Stimulated activated naive CD4-positive, alpha-beta T cell (primary cell): ENCODE results near the gene TTF2.

ENCODE experiments used
- DNase-seq, 6 experiments: peaks; one replicate each; lab custom pipeline; 2025; lab: John Stamatoyannopoulos, UW

TTF2 gene

DNA sequence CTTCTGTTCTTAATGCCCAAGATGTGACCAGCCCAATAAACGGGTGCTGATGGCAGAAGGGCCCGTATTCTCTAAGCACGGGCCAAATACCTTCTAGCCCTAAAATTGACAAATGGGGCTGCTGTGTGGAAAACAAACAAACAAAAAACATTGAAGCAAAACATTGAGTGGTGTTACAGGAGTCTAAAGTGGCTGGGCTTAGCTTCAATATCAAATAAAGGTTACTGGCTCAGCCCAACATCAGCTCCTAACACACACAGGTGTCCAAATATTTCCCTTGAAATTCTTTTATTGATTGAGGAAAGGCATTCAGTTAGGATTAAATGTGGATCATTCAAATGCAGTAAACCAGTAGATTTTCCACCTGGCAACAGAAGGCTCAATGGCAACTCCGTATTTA, 13.3 kb upstream of the TTF2 start:
- DNase-seq, result no peak

DNA sequence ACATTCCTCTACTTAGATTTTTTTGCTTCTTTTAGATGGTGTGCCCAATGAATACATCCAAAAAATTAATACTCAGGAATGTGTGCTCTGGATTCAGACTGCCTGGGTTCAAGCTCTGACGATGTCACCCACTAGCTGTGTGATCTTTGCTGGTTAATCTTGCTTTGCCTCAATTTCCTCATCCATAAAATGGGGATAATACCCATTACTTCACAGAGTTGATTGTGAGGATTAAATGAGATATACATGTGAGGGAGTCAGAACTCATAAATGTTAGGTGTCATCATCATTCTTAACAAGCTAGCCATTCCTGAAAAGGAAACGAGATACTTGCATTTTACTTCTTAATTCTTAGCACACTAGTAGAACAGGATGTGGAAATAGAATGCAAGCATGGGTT, 12.9 kb upstream of the TTF2 start:
- DNase-seq, result no peak

DNA sequence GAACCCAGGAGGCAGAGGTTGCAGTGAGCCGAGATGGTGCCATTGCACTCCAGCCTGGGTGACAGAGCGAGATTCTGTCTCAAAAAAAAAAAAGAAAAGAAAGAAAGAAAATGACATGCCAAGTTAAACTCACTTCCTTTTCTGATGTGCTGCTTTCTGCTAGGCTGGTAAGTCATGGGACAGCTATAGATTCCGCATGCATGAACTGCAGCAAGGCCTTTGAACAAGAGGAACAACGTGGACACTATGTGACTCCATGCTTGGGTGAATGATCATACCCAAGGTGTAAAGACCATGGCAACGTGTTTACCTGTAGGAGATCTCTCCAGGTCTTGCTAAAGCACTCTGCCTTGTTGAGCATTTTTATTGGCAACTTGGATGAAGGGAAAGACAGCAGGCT, 10.3 kb upstream of the TTF2 start:
- peak in 1 of 6 experiments; percentile 41 for DNase-seq

DNA sequence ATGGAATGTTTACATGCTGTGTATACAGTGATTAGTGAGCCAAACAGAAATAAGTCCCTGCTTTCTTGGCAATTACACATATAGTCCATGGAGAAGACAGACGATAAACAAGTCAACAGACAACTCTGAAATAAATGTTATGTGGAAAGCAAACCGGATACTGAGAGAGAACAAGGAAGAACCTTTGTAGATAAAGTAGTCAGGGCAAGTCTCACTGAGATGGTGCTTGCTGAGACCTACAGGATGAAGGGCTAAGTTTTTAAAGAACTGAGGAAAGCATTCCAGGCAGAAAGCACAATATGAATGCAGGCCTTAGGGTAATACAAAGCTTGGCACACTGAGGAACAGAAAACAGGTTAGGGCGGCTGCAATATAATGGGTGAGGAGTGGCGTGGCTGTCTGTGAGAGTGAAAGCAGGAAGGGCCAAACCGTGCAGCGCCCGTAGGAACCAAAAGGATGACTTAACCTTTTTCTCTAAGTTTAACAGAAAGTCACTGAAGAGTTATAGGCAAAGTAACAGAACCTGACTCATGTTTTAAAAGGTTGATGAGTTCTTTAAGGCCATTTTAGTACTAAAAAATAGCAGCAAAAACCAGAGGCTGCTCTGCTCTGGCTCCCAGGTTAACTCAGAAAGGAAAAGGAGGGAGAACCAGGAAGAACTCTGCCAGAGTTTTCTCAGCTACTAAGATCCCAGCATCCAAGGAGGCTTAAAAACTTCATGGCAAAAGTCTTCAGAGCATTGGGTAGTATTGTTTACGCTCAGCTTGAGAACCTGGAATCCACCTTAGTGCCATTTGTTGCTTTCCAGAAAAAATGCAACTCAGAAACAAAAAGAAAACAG, 8.7 kb upstream of the TTF2 start:
- DNase-seq, result peak in 3 of 6 experiments; percentile 12 to 50 (median 18)

DNA sequence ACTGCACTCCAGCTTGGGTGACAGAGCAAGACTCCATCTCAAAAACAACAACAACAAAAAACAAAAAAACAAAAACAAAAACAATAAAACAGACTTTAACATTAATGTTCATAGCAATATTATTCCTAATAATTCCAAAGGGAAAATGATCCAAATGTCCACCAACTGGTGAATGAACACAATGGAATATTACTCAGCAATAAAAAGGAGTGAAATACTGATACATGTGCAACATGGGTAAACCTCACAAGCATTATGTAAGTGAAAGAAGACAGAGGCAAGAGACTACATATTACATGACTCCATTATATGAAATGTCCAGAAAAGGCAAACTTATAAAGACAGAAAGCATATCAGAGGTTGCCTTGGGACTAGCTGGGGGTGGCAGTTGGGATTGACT, 6.1 kb upstream of the TTF2 start:
- DNase-seq, result no peak

DNA sequence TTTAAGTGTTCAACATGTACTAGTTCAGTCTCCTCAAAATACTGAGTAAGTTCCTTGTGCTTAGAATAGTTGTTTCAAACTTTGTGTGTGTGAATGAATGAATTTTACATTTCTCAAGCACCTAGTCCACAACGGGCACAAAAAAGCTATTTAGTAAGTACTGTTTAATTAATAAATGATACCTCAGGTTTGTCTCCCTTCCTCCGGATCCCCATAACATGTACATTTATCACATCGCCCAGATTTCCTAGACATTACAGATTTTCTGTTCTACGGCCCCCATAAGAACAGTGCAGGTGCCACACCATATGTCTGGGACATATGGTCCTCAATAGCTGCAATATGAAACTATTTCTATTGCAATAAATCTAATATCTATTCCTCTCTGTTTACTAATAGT, 1.3 kb upstream of the TTF2 start:
- no peak for DNase-seq

DNA sequence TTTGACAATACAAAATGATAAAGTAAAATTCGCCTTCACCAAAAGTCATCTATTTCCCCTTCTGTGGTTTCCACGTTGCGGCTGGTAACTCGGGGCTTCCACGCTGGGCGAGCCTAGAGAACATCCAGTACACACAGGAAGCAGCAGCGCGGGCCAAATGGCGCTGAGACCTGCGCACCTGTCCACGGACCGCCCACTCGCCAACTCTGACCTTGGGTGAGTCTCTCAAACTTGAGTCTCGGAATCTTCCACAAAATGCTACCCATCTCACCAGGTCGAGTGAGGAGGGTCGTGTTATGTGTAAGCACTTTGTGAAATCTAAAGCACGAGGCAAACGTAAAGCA, 820 bp upstream of the TTF2 start:
- peak; percentile 40 to 81 (median 60) for DNase-seq

DNA sequence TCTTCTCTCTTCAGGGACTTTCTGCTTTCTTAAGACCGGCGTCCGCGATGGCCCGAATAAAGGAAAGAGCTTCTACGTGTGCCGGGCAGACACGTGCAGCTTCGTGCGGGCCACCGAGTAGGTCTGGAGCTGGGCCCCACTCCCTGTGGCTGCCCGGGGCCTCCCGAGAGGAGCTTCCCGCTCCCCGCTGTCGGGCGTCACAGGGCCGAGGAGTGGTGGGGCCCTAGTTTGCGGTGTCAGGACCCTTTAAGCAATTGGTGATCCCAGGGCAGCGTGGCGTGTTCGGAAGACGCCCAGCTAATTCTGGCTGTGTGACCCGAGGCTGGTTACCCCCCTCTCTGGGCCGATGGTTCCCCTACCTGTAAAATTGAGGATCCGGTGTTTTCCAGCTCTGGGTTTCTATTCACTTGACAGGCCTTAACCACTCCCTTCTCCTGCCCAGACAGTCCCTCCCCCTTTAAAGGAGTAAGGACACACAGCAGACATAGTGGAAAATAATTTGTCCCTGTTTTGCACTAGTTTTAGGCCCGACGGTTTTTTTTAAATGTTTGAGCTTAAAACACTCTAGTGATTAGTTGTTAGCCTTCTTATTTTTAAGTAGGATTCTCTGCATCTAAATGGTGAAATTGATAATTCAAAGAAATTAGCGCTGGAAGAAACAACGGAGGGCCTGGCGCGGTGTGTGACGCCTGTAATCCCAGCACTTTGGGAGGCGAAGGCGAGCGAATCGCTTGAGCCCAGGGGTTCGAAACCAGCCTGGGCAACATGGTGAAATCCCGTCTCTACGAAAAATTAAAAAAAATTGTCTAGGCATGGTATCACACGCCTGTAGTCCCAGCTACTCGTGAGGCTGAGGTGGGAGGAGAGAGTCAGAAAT, 553 bp downstream of the TTF2 start:
- peak in 2 of 6 experiments; percentile 32 to 40 for DNase-seq

DNA sequence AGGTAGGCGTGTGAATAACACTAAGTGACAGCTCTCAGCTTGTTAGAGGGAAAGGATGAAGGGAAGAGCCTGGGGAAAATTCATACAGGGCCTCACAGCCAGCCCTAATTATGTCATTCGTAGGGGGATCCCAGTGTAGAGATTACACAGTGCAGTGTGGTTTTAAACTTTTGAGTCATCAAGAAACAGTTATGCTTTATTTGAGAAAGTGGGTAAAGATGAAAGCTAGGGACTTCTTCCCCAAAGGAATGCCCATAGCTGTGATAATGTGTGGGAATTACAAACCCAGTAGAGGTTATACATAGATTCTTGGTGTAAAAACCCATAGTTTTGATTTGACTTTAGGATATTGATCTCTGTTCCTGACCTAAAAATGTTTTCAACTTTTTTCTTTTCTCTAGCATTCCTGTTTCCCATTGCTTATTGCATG, 1.9 kb downstream of the TTF2 start:
- no peak for DNase-seq

DNA sequence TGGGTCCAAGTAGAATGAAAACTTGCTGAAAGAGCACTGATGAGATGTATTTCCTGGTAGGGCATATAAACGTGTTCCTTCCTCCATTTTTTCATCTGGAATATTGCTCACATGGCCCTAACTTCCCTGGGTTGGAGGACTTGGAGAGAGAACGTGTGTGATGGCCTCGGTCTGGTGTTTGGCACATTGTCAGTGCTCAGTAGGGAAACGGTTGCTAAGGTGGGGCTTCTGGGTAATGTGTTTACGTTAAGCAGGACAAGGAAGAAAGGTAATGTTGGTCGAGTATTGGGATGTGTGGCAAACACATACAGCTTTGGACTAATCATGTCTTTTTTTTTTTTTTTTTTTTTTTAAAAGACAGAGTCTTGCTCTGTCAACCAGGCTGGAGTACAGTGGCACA, 6.2 kb downstream of the TTF2 start:
- DNase-seq, result no peak

DNA sequence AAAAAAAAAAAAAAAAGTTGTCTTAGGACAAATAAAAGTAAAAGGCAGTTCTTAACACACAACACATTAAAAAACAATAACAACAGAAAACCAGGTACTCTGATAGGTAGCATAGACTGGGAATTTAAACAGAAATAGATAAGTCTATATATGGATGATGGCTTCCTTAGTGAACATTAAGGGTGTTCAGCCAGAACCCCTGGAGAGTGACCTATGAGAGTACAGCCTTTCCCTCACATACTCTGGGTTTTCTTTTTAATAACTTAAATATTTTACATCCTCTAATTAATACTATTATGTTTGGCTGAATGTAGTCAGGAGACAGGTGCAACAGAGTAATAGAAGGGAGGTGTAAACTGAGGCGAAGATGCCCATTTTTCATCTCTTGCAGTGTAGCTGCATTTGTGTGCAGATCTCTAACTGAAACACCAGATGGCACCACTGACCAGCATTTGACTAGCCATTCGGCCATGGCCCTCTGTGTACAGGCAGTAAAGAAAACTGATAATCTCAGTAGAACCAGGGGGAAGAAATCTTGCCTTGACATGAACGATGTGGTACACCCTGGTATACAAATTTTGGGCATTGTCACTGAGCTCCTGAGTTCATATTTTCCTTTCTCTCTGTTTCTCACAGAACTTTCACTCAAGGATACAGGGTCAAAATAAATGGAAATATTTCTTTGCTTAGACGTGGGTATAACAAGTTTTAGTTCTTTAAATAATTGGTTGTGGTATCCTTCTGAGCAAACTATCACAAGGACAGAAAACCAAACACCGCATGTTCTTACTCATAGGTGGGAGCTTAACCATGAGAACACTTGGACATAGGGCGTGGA, 7.6 kb downstream of the TTF2 start:
- DNase-seq, result peak in 1 of 6 experiments; percentile 6

DNA sequence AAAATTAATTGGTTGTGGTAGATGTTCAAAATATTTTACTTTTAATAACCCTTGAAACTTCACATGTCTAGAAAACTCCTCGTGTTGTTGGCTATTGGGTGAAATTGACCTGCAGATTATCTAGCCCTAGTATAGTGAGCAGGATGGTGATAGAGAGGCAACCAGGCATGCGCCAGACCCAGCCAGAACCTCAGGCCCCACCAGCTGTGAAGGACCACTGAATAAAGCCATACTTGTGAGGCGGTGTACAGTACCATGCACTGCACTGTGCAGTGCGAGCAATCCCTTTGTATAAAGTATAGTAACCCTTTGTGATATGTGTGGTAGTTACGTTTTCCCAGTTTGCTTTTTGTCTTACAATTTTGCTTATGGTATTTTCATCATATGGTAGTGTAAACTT, 8.5 kb downstream of the TTF2 start:
- DNase-seq, result no peak

DNA sequence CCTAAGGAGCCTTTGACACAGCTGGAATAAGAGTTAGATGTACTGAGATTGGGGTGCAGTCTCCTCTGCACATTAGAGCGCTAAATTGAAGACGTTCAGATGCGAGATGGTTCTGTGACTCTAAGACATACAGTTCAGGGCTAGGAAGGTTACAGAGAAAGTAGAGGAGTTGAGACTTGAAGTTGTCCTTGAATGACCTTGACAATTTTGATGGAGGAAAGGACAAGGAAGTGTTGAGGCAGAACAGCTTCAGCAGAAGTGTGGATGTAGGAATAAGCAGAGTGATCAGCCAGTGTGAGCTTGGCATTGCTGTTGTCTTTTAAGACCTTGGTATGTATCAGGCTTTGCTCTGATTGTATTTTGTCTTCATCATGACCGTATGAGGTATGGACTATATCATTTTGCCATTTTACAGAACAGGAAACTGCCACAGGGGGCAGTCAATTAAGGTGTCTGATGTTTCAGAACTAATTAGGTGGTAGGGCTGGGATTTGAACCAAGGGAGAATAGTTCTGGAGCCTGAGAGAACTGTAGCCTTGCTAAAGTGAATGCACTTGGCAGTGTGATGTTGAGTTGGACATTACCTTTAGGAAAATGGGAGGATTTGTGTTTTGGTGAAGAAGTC, 9.2 kb downstream of the TTF2 start:
- DNase-seq, result no peak

DNA sequence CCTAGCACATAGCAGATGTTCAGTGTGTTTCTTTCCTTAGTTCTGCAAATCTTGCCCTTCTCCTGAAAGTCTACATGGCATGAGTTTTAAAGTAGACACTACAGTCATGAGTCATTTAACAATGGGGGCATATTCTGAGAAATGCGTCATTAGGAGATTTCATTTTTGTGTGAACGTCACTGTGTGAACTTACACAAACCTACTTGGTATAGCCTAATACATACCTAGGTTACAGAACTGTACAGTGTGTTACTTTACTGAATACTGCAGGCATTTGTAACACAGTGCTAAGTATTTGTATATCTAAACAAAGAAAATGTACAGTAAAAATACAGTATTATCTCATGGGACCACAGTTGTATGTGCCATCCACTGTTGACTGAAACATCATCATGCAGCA, 10.0 kb downstream of the TTF2 start:
- no peak for DNase-seq

DNA sequence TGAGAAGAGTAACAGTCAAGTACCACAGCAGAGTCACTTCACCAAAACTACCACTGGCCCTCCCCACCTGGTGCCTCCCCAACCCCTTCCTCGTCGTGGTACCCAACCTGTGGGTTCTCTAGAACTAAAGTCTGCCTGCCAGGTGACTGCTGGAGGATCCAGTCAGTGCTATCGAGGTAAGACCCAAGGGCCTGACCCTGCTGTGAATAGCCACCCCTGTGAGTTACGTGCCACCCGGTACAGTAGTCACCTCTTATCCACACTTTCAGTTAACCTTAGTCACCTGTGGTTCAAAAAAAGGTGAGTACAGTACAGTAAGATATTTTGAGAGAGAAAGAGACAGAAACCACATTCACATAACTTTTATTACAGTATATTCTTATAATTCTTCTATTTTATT, 16.5 kb downstream of the TTF2 start:
- no peak for DNase-seq

DNA sequence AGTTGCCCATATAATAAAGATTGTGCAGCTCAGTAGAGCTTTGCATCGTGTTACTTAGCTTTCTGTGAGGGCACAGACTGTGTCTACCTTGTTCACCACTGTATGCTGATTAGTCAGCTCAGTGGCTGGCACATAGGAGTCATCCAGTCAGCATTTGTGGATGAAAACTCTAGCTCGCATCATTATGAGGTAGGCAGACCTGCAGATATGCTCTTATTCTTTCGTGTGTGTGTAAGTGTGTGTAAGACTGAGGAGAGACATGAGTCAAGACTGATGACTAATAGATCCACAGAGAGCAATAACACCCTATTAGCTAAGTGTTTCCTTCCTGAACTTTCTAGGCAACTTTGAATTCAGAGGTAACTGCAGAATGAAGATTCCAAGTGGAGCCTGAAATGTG, 17.1 kb downstream of the TTF2 start:
- no peak for DNase-seq

DNA sequence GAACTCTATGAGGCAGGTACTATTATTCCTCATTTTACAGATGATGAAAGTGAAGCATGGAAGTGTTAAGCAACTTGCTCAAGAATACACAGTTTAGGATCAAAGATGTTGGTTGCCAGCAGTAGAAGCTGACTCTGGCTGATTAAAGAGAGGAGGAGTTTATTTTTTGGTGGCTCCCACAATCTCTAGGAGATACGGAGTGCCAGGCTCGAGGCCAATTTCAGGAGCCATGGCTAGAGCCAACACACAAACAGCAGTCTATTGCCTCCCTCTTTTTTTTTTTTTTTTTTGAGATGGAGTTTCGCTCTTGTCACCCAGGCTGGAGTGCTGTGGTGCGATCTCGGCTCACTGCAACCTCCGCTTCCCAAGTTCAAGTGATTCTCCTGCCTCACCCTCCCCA, 19.6 kb downstream of the TTF2 start:
- no peak for DNase-seq

DNA sequence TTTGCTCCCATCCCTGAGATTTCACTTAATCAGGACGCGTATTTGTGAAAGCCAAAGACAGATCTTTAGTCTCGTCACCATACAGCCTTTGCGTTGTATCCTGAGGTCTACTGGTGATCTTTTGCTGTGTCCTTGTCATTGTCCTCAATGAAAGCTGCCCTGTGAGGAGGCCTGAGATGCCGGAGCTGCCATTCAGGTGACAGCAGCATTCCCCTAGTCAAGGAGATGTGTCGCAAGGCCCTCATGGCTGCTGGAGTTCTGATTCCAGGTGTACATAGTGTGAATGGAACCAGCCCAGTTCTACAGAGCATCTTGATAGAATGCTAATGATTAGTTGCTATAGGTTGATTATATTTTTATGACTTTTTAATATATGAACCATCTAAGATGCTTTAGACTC, 24.1 kb downstream of the TTF2 start:
- no peak for DNase-seq

DNA sequence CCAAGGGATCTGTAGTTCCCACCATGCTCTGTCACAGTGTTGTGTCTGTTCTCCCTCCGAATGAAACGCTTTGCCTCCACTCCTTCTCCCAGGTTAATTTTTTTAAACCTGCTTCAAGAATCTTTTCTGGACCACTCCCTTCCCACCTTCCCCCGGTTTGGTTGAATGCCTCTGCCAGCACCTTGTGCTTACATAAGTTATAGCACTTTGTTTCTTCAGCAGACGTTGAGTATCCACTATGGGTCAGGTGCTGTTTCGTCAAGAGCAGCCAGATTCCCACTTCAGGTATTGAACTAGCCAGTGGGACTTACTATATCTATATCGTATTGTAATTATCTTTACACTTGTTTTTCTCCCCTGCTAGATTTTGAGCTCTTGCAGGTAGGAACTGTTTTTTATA, 27.6 kb downstream of the TTF2 start:
- no peak for DNase-seq

DNA sequence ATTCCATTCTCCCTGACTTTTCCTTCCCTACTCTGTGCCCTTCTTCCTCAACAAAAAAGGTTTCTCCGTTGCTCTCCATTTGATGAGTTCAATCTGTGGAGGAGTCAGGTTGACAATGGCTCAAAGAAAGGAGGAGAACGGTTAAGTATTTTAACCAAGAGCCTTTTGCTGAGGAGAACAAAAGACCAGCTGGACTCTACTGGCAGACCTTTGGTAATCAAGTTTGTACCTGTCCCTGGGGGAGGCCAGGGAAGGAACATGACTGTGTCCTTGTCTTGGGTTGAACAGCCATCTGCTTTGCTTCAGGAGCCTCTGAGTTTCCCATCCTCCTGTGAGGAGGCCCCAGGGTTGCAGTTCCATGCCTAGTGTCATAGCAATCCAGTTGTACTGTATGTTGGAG, 29.9 kb downstream of the TTF2 start:
- DNase-seq, result no peak

DNA sequence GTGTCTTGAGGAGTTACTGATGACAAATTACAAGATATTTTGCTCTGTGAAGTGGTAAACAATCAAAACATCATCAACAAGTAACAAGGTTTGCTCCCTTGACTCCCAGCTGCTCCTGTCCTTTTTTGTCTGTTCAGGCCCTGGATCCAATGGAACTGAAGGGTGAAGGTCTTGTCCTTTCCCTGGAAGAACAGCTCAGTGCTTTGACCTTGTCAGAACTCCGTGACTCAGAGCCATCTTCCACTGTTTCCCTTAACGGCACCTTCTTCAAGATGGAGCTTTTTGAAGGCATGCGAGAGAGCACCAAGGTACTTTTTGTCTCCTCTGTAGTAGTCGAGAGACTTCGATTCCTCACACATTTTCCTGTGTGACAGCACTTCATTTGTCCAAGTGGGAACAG, 32.5 kb downstream of the TTF2 start:
- no peak for DNase-seq

DNA sequence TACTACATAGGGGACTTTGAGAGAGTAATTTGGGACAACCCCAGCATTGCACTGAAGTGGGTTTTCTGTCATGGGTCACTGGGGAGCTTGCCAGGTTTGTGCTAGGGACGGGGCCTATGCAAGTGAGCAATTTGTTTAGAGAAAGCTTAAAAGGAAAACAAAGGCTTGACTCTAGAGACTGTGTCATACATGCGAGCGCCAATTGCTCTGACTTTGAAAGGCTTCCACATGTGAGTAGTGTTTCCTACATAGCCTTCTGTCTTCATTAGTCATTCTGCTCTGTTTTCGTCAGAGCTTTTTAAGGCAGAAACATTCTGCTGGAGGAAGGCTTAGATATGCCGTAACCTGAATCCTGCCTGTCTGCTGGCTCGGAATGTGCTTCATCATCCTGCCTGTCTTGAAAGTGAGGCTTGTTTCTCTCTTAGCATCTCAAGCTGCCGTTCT, 33.0 kb downstream of the TTF2 start:
- DNase-seq, result no peak
